DND-41 (cell line): ENCODE data around the gene SLC30A4.

Experiments
- EZH2 ChIP-seq: IDR thresholded peaks from 3 replicates; pipeline ENCODE4 v1.6.1; 2012; ENCODE audit warnings: borderline replicate concordance, low read depth, mild to moderate bottlenecking, moderate library complexity, low read length, inconsistent platforms; ENCODE audit not compliant: severe bottlenecking
- TF ChIP-seq, protein P1 (sequence below): IDR thresholded peaks from 2 replicates; pipeline ENCODE4 v1.5.1; 2012; ENCODE audit warnings: borderline replicate concordance, low read length, moderate library complexity, mild to moderate bottlenecking; ENCODE audit not compliant: poor library complexity, severe bottlenecking; ENCODE audit errors: extremely low read depth

DNA sequence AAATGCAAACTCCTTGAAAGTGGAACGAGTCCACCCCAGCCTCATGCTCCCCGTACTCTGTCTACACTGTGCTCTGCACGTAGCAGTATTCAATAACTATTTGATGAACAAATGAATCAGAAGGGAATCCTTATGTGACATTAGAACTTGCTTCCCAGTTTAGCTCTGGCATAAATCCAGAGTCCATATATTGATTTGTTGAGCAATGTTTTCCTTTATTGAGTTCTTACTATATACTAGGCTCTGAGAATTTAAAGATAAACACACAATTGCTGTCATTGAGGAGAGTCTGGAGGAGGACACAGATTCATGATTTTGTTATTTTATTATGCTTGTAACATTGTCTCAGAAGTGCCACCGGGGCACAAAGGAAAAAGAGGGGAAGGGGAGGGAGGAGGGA lies 73.2 kb downstream of the SLC30A4 start:
- TF ChIP-seq, protein P1, sequence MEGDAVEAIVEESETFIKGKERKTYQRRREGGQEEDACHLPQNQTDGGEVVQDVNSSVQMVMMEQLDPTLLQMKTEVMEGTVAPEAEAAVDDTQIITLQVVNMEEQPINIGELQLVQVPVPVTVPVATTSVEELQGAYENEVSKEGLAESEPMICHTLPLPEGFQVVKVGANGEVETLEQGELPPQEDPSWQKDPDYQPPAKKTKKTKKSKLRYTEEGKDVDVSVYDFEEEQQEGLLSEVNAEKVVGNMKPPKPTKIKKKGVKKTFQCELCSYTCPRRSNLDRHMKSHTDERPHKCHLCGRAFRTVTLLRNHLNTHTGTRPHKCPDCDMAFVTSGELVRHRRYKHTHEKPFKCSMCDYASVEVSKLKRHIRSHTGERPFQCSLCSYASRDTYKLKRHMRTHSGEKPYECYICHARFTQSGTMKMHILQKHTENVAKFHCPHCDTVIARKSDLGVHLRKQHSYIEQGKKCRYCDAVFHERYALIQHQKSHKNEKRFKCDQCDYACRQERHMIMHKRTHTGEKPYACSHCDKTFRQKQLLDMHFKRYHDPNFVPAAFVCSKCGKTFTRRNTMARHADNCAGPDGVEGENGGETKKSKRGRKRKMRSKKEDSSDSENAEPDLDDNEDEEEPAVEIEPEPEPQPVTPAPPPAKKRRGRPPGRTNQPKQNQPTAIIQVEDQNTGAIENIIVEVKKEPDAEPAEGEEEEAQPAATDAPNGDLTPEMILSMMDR: no peak
- no peak for TF ChIP-seq EZH2
